GM19397 (cell line): ENCODE measurements around the gene GLTPD2.

Experiments
- ATAC-seq: cut with Tn5 transposase; IDR thresholded peaks from one replicate; pipeline ENCODE4 v1.9.1; 2021; ENCODE audit warnings: mild to moderate bottlenecking, moderate library complexity; ENCODE audit not compliant: unreplicated experiment

GLTPD2 gene

GRCh38 chr17:4807605-4808377 is 19.0 kb downstream of the GLTPD2 start:
- ATAC-seq, result no peak

GRCh38 chr17:4808378-4808767 is 19.6 kb downstream of the GLTPD2 start:
- no peak for ATAC-seq

- no peak for ATAC-seq
These were observed 22.0 kb downstream of the GLTPD2 start for GRCh38 chr17:4810696-4811290.

- ATAC-seq, result no peak
These were observed 22.7 kb downstream of the GLTPD2 start for GRCh38 chr17:4811471-4811870.

GRCh38 chr17:4812690-4813089 is 23.9 kb downstream of the GLTPD2 start:
- ATAC-seq, result no peak

GRCh38 chr17:4815043-4815675 is 26.4 kb downstream of the GLTPD2 start:
- no peak for ATAC-seq

- ATAC-seq, result no peak
These were observed 28.1 kb downstream of the GLTPD2 start for GRCh38 chr17:4816826-4817225.

- no peak for ATAC-seq
These were observed 29.5 kb downstream of the GLTPD2 start for GRCh38 chr17:4818276-4818675.

- ATAC-seq, result no peak
These were observed 34.1 kb downstream of the GLTPD2 start for GRCh38 chr17:4822835-4823234.

- ATAC-seq, result no peak
These were observed 34.8 kb downstream of the GLTPD2 start for GRCh38 chr17:4823373-4824089.

GRCh38 chr17:4827399-4827798 is 38.6 kb downstream of the GLTPD2 start:
- no peak for ATAC-seq

GRCh38 chr17:4832829-4833177 is 44.0 kb downstream of the GLTPD2 start:
- peak; percentile 4 for ATAC-seq

GRCh38 chr17:4833178-4833940 is 44.6 kb downstream of the GLTPD2 start, which contains the start of gene MINK1:
TSS of gene MINK1 (plus strand) at chr17:4833340. CDS start at chr17:4833584, 244 bp downstream.
- peak; percentile 89 for ATAC-seq

GRCh38 chr17:4833941-4834680 is 45.3 kb downstream of the GLTPD2 start:
- ATAC-seq, result no peak

- ATAC-seq, result no peak
These were observed 45.9 kb downstream of the GLTPD2 start for GRCh38 chr17:4834681-4835020.

- no peak for ATAC-seq
These were observed 47.5 kb downstream of the GLTPD2 start for GRCh38 chr17:4836221-4836620.

- no peak for ATAC-seq
These were observed 48.9 kb downstream of the GLTPD2 start for GRCh38 chr17:4837471-4838308.

- ATAC-seq, result no peak
These were observed 49.6 kb downstream of the GLTPD2 start for GRCh38 chr17:4838309-4838785.

- no peak for ATAC-seq
These were observed 50.5 kb downstream of the GLTPD2 start for GRCh38 chr17:4839221-4839620.
